Embryonic facial prominence (tissue), 1 donor: ENCODE measurements around the gene MARCO.
"Not testable (repeated sequence)": the region's sequence is repeated elsewhere in the genome, so short reads cannot be mapped to it uniquely, and the experiment has no call there.

Experiments used
- DNase-seq: peaks from one replicate; pipeline ENCODE4 v3.0.0-alpha.2; 2016; ENCODE audit errors: extremely low spot score

Gene MARCO

GRCh38 chr2:119005051-119005450 lies 63.1 kb downstream of the MARCO start:
- DNase-seq, result no peak

GRCh38 chr2:119005555-119005954 lies 63.6 kb downstream of the MARCO start:
- DNase-seq, result no peak

GRCh38 chr2:119006441-119006840 lies 64.4 kb downstream of the MARCO start:
- DNase-seq, result no peak

GRCh38 chr2:119008108-119008507 lies 66.1 kb downstream of the MARCO start:
- DNase-seq, result no peak

- no peak for DNase-seq
Measured at GRCh38 chr2:119009110-119009509, 67.1 kb downstream of the MARCO start.

GRCh38 chr2:119010336-119010735 lies 68.3 kb downstream of the MARCO start:
- no peak for DNase-seq

GRCh38 chr2:119011162-119011909 lies 69.3 kb downstream of the MARCO start:
- DNase-seq, result no peak

- DNase-seq, result no peak
Measured at GRCh38 chr2:119011910-119012209, 69.9 kb downstream of the MARCO start.

- DNase-seq, result no peak
Measured at GRCh38 chr2:119012345-119013301, 70.6 kb downstream of the MARCO start.

GRCh38 chr2:119013671-119014070 lies 71.7 kb downstream of the MARCO start:
- no peak for DNase-seq

- DNase-seq, result no peak
Measured at GRCh38 chr2:119015845-119016244, 73.9 kb downstream of the MARCO start.

- no peak for DNase-seq
Measured at GRCh38 chr2:119019521-119019920, 77.5 kb downstream of the MARCO start.

- DNase-seq, result no peak
Measured at GRCh38 chr2:119022678-119023077, 80.7 kb downstream of the MARCO start.

GRCh38 chr2:119023534-119023933 lies 81.5 kb downstream of the MARCO start:
- no peak for DNase-seq

GRCh38 chr2:119024152-119024551 lies 82.2 kb downstream of the MARCO start:
- DNase-seq, result no peak

- DNase-seq, result no peak
Measured at GRCh38 chr2:119024568-119024967, 82.6 kb downstream of the MARCO start.

- no peak for DNase-seq
Measured at GRCh38 chr2:119025013-119025412, 83.0 kb downstream of the MARCO start.

- no peak for DNase-seq
Measured at GRCh38 chr2:119025762-119026351, 83.9 kb downstream of the MARCO start.

GRCh38 chr2:119026890-119027289 lies 84.9 kb downstream of the MARCO start:
- DNase-seq, result no peak

GRCh38 chr2:119028327-119029174 lies 86.6 kb downstream of the MARCO start:
- no peak for DNase-seq

GRCh38 chr2:119029297-119029696 lies 87.3 kb downstream of the MARCO start:
- no peak for DNase-seq

- not testable (repeated sequence) for DNase-seq
Measured at GRCh38 chr2:119037922-119038321, 95.9 kb downstream of the MARCO start.
